ENCODE data around the gene FBXL22.

DNA sequence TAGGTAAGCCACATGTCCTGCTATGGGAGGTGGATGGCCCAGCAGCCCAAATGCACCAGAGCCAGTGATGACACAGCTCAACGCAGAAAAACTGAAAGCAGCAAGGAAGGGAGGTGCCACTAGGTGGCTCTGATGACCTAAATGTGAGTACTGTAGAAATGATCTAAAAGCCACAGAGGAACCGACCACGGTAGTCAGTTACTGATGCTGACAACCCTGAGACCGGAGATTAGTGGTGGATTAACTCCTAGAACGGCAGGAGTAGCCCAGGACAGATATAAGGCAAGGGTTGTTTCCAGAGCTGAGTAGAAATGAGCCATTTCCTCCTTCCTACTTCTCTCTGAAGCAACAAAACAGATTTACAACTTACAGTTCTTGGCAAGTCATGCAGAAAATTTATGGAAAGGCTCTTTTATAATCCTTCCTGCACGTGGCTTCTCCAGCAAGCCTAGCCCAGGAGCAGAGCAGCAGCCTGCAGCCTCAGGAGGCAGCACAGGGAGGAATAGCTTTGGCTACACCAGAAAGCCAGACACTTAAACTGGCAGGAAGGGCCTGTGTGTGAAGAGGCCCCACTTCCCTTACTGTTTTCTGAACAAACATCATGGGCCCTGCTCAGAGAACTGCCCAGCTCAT, 13.1 kb downstream of the FBXL22 start:
- TF ChIP-seq GABPA (IDR thresholded peaks at IDR 0.05; ENCODE audit: borderline replicate concordance, insufficient read depth, low read length) = no peak
- TF ChIP-seq, protein P1, sequence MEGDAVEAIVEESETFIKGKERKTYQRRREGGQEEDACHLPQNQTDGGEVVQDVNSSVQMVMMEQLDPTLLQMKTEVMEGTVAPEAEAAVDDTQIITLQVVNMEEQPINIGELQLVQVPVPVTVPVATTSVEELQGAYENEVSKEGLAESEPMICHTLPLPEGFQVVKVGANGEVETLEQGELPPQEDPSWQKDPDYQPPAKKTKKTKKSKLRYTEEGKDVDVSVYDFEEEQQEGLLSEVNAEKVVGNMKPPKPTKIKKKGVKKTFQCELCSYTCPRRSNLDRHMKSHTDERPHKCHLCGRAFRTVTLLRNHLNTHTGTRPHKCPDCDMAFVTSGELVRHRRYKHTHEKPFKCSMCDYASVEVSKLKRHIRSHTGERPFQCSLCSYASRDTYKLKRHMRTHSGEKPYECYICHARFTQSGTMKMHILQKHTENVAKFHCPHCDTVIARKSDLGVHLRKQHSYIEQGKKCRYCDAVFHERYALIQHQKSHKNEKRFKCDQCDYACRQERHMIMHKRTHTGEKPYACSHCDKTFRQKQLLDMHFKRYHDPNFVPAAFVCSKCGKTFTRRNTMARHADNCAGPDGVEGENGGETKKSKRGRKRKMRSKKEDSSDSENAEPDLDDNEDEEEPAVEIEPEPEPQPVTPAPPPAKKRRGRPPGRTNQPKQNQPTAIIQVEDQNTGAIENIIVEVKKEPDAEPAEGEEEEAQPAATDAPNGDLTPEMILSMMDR (IDR thresholded peaks at IDR 0.05; ENCODE audit: control extremely low read depth in 1 of 3, insufficient read depth in 1 of 3, low read depth in 1 of 3, low read length in 3 of 3) = peak; percentile 51 to 89 (median 69)
- TF ChIP-seq EP300 (IDR thresholded peaks at IDR 0.05; ENCODE audit: borderline replicate concordance in 1 of 2, low read depth in 2 of 2, low read length in 2 of 2) = no peak
- no peak for TF ChIP-seq POLR2AphosphoS5 (IDR thresholded peaks at IDR 0.05; ENCODE audit: low read depth, low read length)
- no peak for TF ChIP-seq SIN3A (conservative IDR thresholded peaks at IDR 0.05 in 1 of 2, IDR thresholded peaks at IDR 0.05 in 1 of 2; ENCODE audit: low read depth in 1 of 2, low read length in 2 of 2)
- no peak for TF ChIP-seq NANOG (IDR thresholded peaks at IDR 0.05; ENCODE audit: insufficient read depth, low read depth, low read length, poor library complexity, severe bottlenecking)

Data from H1 (cell line).